ENCODE results near the gene SNAP25.

DNA sequence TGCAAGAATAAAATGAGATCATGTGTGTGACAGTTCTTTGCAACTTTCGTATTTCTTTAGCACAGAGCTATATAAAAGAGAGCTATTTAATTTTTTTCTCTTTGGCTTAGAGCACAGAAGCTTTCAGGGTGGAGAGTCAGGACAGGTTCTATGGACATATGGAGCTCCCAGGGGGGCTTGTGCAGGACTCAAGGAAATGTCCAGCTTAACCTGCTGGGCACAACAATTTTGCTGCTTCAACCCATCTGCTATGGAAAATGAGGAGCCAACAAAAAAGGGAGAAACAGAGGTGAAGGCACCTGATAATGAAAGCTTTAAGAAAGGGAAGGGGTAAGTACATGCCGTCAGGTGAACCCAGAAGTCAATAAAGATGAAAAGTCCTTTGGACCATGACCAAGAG is 5.1 kb upstream of the SNAP25 start:
- no peak for TF ChIP-seq POLR2A (IDR thresholded peaks at IDR 0.05)
- TF ChIP-seq, protein P1, sequence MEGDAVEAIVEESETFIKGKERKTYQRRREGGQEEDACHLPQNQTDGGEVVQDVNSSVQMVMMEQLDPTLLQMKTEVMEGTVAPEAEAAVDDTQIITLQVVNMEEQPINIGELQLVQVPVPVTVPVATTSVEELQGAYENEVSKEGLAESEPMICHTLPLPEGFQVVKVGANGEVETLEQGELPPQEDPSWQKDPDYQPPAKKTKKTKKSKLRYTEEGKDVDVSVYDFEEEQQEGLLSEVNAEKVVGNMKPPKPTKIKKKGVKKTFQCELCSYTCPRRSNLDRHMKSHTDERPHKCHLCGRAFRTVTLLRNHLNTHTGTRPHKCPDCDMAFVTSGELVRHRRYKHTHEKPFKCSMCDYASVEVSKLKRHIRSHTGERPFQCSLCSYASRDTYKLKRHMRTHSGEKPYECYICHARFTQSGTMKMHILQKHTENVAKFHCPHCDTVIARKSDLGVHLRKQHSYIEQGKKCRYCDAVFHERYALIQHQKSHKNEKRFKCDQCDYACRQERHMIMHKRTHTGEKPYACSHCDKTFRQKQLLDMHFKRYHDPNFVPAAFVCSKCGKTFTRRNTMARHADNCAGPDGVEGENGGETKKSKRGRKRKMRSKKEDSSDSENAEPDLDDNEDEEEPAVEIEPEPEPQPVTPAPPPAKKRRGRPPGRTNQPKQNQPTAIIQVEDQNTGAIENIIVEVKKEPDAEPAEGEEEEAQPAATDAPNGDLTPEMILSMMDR (IDR thresholded peaks at IDR 0.05 in 8 of 11, conservative IDR thresholded peaks at IDR 0.05 in 3 of 11) = no peak
